Measurements from ENCODE around the gene RENBP.

RENBP gene

DNA sequence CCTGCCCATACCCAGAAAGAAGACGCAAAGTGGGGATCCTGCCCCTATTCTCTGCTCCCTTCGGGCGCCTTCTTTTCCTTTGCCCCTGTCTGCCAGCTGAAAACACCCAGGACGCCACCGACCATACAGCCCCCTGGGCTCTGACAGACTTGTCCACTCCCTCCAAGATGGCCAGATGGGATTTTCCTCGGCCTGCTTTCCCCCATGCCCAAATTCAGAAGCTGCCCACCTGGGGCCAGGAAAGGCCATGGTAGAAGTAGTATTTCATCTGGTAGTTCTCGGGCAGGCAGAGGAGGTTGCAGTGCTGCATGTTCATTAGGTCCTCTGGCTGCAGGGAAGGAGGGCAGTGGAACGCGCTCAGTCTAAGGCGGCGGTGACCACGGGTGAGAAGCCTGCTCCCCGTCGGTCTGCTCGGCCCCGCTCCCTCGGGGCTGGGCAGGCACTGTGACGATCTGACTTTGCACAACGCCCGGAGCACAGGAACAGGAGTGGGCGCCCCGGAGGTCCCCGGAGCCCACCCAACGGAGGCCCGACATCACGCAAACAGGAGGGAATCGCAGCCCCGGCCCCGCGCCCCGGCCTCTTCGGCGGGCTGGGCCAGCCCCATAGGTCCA lies 10.2 kb downstream of the RENBP start:
- DNase-seq (ENCODE audit: low read depth, low spot score): no peak

DNA sequence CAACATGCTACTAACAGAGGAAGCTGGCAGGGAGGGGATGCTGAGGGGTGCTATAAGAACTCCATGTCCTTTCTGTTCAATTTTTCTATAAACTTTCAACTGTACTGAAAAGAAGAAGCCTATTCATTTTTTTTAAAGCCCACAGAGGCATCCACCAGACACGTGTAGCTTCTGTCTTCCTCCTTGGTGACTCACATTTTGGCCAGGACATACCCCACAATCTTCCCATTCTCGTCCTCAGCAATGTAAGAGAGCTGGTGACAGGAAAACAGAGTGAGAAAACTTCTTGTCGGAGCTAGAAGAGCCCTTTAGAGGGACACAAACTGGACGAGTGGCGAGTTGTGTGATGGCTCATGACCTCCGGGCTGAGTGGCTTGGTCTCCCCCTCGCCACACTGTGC lies 10.7 kb downstream of the RENBP start:
- DNase-seq (ENCODE audit: low read depth, low spot score): no peak

DNA sequence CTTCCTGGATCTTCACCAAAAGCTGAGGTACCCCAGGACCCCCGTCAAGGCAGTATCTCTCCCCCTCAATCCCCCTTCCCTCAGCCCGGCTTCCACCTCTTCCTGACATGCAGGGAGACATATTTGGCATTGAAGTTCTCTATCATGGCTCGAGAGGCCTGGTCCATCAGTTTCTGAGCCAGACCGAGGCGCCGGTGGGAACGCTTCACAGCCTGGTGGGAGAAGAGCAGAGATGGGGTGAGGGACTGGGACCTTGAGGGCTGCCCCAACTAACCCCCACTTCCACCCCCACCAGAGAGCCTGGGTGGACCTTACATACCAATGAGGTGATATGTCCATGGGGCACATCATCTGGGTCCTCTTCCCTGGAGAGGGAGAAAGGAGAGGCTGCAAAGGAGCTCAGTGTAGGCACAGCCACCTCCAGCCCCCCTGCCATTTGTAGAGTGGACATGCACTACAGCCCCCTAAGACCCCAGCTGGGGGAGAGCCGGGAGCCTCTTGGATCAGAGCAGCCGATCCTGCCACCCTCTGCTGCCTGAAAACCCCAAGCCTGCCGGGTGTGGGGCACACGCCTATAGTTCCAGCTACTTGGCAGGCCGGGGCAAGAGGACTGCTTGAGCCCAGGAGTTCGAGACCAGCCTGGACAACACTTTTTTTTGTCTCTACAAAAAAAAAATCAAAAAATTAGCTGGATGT lies 12.1 kb downstream of the RENBP start:
- DNase-seq (ENCODE audit: low read depth, low spot score): no peak

GRCh38 chrX:153931748-153932147 lies 12.7 kb downstream of the RENBP start:
- DNase-seq (ENCODE audit: low read depth, low spot score): no peak

DNA sequence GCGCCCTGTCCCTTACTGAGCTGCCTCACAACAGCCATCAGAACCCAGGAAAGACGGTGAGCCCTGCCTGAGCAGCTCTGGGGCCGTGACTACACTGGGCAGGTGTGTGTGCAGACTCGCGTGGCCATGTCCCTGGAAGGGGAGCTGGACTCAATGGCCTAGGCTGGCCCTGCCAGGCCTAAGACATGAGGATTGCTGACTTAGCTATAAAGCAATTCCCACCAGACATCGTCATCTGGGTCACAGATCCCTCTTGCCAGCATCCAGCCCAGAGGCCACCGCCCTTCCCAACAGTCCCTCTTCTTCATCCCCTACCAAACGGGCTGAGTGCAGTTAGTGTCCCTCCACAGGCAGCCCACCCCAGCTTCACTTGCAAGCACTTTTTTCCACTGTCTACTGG lies 13.3 kb downstream of the RENBP start:
- no peak for DNase-seq (ENCODE audit: low read depth, low spot score)

GRCh38 chrX:153930011-153930910 lies 14.2 kb downstream of the RENBP start:
- DNase-seq (ENCODE audit: low read depth, low spot score): no peak

GRCh38 chrX:153929576-153929975 lies 14.9 kb downstream of the RENBP start:
- DNase-seq (ENCODE audit: low read depth, low spot score): no peak

DNA sequence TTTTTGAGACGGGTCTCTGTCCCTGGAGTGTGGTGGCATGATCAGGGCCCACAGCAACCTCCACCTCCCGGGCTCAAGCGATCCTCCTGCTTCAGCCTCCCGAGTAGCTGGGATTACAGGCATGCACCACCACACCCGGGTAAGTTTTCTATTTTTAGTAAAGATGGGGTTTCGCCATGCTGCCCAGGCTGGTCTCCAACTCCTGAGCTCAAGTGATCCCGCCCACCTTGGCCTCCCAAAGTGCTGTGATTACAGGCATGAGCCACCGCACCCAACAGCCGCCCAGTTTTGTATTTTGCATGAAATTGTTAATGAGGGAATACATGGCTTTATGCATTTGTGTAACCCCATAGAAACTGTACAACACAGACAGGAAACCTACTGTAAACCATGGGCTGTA lies 15.6 kb downstream of the RENBP start:
- no peak for DNase-seq (ENCODE audit: low read depth, low spot score)

GRCh38 chrX:153927922-153928760 lies 16.3 kb downstream of the RENBP start:
- peak; percentile 98 for DNase-seq (ENCODE audit: low read depth, low spot score)

DNA sequence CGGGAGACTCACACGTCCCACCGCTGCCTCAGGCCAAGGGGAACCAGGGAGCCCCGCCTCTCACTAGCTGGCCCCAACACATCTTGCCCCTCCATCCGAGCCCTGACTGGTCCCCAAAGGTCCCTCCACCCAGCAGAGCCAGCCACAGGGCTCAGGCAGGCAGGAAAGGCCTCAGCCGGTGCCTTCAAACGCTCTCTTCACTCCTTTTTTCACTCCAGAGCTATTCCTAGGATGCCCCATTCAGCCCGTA lies 16.8 kb downstream of the RENBP start:
- DNase-seq (ENCODE audit: low read depth, low spot score): no peak

DNA sequence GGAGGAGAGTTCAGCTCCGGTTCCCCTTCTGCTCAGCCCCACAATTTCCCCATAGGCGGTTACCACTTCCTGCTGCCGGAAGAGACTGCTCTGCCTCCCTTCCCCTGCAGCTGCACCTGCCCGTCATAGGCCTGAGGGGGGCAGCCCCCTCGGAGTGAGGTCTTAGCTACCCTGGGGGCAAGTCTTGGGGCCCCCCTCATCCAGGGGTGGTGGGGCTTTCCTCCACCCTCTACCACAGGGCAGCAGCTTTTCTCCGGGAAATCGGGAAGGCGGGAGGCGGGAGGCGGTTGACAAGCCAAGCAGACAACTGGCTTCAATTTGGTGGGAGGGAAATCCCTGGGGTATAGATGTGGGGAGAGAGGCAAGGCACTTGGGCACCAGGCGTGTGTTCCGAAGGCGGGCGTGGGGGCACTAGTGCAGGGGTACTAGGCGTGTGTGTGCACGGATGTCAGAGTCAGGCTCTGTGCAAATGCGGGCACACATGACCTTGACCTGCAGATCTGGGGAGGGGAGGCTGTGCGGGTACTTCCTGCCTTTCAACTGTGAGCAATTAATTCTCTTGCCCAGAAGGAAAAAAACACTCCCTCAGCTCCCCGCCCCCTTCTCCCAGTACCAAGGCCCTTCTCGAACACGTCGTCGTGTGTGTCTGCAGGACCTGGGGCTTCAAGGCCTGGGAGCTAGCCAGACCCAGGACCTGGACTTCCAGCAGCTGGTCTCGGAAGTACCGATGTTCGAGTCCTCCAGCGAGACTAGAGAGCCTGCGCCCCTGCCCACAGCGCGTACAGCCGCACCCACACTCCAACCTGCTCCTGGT lies 17.4 kb downstream of the RENBP start:
- peak; percentile 46 for DNase-seq (ENCODE audit: low read depth, low spot score)

DNA sequence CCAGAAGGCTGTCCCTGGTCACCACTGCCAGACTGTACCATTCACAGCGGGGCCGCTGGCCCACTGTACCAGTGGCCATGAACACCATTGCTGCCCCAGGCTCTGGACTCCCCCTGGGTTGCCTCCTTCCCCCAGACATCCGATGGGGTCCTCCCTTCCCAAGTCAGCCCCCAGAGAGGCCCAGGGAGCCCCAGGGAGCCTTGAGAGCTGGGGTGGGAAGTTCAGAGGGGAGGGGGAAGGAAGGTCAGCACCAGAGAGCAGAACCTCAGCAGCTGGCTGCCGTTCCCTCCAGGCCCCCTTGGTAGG lies 17.9 kb downstream of the RENBP start:
- no peak for DNase-seq (ENCODE audit: low read depth, low spot score)

GRCh38 chrX:153925739-153926551 lies 18.5 kb downstream of the RENBP start, which contains the start of gene ARHGAP4:
TSS of gene ARHGAP4 (minus strand) at chrX:153926264. CDS start at chrX:153926202, 62 bp downstream.
- DNase-seq (ENCODE audit: low read depth, low spot score): no peak

- no peak for DNase-seq (ENCODE audit: low read depth, low spot score)
These were observed 19.1 kb downstream of the RENBP start for GRCh38 chrX:153925387-153925738.

- DNase-seq (ENCODE audit: low read depth, low spot score): no peak
These were observed 20.1 kb downstream of the RENBP start for GRCh38 chrX:153924149-153924861.

DNA sequence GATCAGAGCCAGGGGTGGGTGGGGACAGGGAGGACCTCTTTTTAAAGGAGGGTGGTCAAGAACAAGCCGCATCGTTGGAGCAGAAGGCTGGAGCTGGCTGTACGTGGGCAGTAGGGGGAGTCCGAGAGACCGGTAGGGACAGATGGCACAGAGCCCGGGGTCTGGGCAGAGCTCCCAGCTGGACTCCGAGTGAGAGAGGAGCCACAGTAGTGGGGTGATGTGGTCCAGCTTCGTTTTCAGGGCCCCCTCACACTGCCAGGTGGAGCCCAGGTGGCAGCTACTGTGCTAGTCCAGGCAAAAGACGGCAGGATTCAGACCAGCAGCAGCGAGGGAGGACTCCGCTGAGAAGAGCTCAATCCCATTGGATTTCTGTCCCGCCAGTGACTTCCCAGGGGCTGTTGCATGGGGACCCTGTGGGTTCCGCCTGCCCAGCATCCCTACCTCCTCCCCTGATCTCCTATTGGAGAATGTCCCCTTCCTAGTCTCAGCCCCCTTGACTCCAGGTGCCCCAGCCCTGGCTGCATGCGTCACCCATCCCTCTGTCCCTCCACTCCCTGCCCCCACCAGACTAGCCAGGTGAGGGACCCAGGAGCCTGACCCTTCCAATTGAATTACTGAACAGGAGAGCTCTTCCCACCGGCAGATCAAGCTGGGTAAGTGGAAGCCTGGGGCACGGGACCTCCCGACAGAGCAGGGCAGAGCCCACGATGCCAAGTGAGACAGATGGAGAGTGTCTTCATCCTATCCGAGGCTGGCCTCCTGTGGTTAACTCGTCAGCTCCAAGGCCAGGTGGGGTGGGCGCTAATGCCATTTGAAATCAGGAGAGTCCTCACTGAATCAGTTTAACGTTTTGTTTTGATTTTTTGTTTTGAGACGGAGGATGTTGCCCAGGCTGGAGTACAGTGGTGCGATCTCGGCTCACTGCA lies 21.2 kb downstream of the RENBP start:
- DNase-seq (ENCODE audit: low read depth, low spot score): peak; percentile 81

GRCh38 chrX:153921511-153922446 lies 22.7 kb downstream of the RENBP start:
- DNase-seq (ENCODE audit: low read depth, low spot score): no peak

DNA sequence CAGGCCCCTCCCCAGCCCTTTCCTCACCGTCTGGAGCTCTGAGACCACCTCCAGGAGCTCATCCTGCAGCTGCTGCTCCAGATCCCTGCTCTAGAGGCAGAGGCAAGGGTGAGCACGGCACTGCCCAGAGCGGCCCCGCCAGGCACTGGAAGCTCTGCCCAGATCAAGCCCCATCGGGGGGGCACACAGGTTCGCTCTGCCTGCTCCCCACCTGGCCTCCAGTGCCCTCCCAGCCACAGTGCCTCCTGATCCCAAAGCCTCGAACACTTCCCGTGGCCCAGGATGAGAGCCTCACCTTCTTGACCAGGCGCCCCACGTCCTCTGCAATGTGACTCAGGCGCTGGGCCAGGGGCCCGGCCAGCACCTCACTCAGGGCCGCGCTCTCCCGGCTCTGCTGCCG lies 23.4 kb downstream of the RENBP start:
- DNase-seq (ENCODE audit: low read depth, low spot score): no peak
